Subcutaneous adipose tissue (tissue), 4 donors: ENCODE results near the gene NPAS3. TPM values are rescaled to one million over a fixed set of nuclear protein-coding genes. Genes with fewer than 3 reads are reported as not detected.

Experiments used
- CTCF ChIP-seq: fragments of 450-650 bp; IDR thresholded peaks from one replicate; pipeline ENCODE4 v1.5.1; 2016; ENCODE audit warnings: low read depth, mild to moderate bottlenecking, control low read depth, antibody characterized with exemption, moderate library complexity
- total RNA-seq, 4 donors: library from RNA; depleted of rRNA; stranded (reverse); fragments of >200 nt; gene quantifications; one replicate each; pipeline ENCODE4 v1.1.0, GENCODE V29; 2016

Gene NPAS3
- total RNA-seq, 4 donors from 2014 or later, result 0.51 to 1.3 (median 1.0) TPM

- TF ChIP-seq CTCF, result no peak
These were observed 898.4 kb downstream of the NPAS3 start for GRCh38 chr14:33836900-33837577.

- TF ChIP-seq CTCF, result no peak
These were observed 899.4 kb downstream of the NPAS3 start for GRCh38 chr14:33837943-33838683.

GRCh38 chr14:33839193-33840076, 900.8 kb downstream of the NPAS3 start:
- no peak for TF ChIP-seq CTCF

GRCh38 chr14:33840797-33841196, 902.1 kb downstream of the NPAS3 start:
- TF ChIP-seq CTCF, result no peak

GRCh38 chr14:33842299-33842698, 903.6 kb downstream of the NPAS3 start:
- no peak for TF ChIP-seq CTCF

GRCh38 chr14:33844118-33844517, 905.4 kb downstream of the NPAS3 start:
- TF ChIP-seq CTCF, result no peak
